CD8-positive, alpha-beta memory T cell (primary cell): ENCODE measurements around the gene CFAP97D1. TPM values are rescaled to one million over a fixed set of nuclear protein-coding genes. Genes with fewer than 3 reads are reported as not detected.
"Not testable (repeated sequence)": the region's sequence is repeated elsewhere in the genome, so short reads cannot be mapped to it uniquely, and the experiment has no call there.

ENCODE experiments used
- CTCF ChIA-PET: fragments of 350-600 bp; sonication (Branson Sonifier 250); formaldehyde crosslinking; loops from one replicate; lab custom pipeline; 2021; ENCODE audit warnings: antibody characterized with exemption; lab: Charles Lee
- POLR2A ChIA-PET: fragments of 350-600 bp; sonication (Branson Sonifier 250); formaldehyde crosslinking; loops from one replicate; lab custom pipeline; 2021; ENCODE audit warnings: antibody characterized with exemption; lab: Charles Lee
- DNase-seq, 5 donors: peaks; one replicate each; pipeline versions ENCODE4 v3.0.0 to v3.0.0-alpha.2; 2020 to 2022; ENCODE audit warnings: mixed read lengths in 1 of 5
- H3K27ac ChIP-seq: one replicate; pipeline ENCODE4 v1.7.0; 2013; ENCODE audit warnings: low read depth, mild to moderate bottlenecking, low read length, moderate library complexity
- H3K27me3 ChIP-seq: 2 replicates; pipeline ENCODE4 v1.7.0; 2013; ENCODE audit warnings: low read length, mild to moderate bottlenecking; ENCODE audit not compliant: insufficient read depth, poor library complexity, severe bottlenecking
- H3K36me3 ChIP-seq: 2 replicates; pipeline ENCODE4 v1.7.0; 2013; ENCODE audit warnings: mild to moderate bottlenecking, low read length, moderate library complexity; ENCODE audit not compliant: insufficient read depth
- H3K4me1 ChIP-seq: 2 replicates; pipeline ENCODE4 v1.7.0; 2013; ENCODE audit warnings: mild to moderate bottlenecking, low read length, moderate library complexity; ENCODE audit not compliant: insufficient read depth
- H3K4me3 ChIP-seq: 2 replicates; pipeline ENCODE4 v1.7.0; 2013; ENCODE audit warnings: mild to moderate bottlenecking, low read length
- H3K9me3 ChIP-seq: 2 replicates; pipeline ENCODE4 v1.7.0; 2013; ENCODE audit warnings: mild to moderate bottlenecking, low read length
- H3K27ac Mint-ChIP-seq, 8 donors: one replicate each; pipeline ENCODE4 v1.8.0; 2020 to 2021; ENCODE audit warnings: mixed read lengths in 8 of 8, mild to moderate bottlenecking in 6 of 8, inconsistent platforms in 3 of 8, moderate library complexity in 3 of 8
- H3K27me3 Mint-ChIP-seq, 2 donors: one replicate each; pipeline ENCODE4 v1.8.0; 2020 to 2021; ENCODE audit warnings: mixed read lengths in 2 of 2, mild to moderate bottlenecking in 1 of 2, moderate library complexity in 1 of 2
- H3K36me3 Mint-ChIP-seq, 3 donors: one replicate each; pipeline ENCODE4 v1.8.0; 2020 to 2021; ENCODE audit warnings: mixed read lengths in 3 of 3, inconsistent platforms in 1 of 3, mild to moderate bottlenecking in 1 of 3
- H3K4me1 Mint-ChIP-seq, 3 donors: one replicate each; pipeline ENCODE4 v1.8.0; 2020 to 2021; ENCODE audit warnings: mixed read lengths in 3 of 3, inconsistent platforms in 1 of 3, mild to moderate bottlenecking in 1 of 3
- H3K4me3 Mint-ChIP-seq, 7 donors: one replicate each; pipeline ENCODE4 v1.8.0; 2020 to 2021; ENCODE audit warnings: mixed read lengths in 7 of 7, mild to moderate bottlenecking in 6 of 7, moderate library complexity in 4 of 7, inconsistent platforms in 2 of 7
- H3K9me3 Mint-ChIP-seq, 5 donors: one replicate each; pipeline ENCODE4 v1.8.0; 2020 to 2022; ENCODE audit warnings: mixed read lengths in 5 of 5, mild to moderate bottlenecking in 3 of 5, moderate library complexity in 2 of 5, inconsistent platforms in 1 of 5
- polyA plus RNA-seq: library from polyadenylated mRNA; unstranded; fragments of 300-500 nt; fragmentation: Illumina TruSeq; gene quantifications from one replicate; pipeline ENCODE4 v1.2.3, GENCODE V29; 2021
- total RNA-seq, 2 experiments: library from RNA; stranded (reverse); gene quantifications; one replicate each; pipeline ENCODE4 v1.2.3, GENCODE V29; 2021

The CFAP97D1 gene
- total and polyA plus RNA-seq, 3 experiments from 2014 or later = not detected

- DNase-seq = no peak
- Mint-ChIP-seq H3K9me3 (no peaks in the 10 kb centered on the region), H3K27me3 (peaks cover 9 to 35% of the 10 kb centered on the region in 2 donors), H3K4me3 (no peak overlapping the region), H3K4me1 (peaks cover 6 to 9% (median 9%) of the 10 kb centered on the region in 3 donors), H3K36me3 (no peaks in the 10 kb centered on the region), H3K27ac (no peak overlapping the region)
- Histone ChIP-seq H3K4me3 (no peak overlapping the region), H3K9me3 (no peaks in the 10 kb centered on the region), H3K27ac (no peak overlapping the region), H3K27me3 (no peaks in the 10 kb centered on the region), H3K36me3 (no peaks in the 10 kb centered on the region), H3K4me1 (no peaks in the 10 kb centered on the region)
- POLR2A ChIA-PET = no interaction called here
- CTCF ChIA-PET = no interaction called here
Observed at GRCh38 chr17:43789482-43789881, 9.2 kb downstream of the CFAP97D1 start.

- CTCF ChIA-PET = no interaction called here
- H3K36me3 ChIP-seq = no peaks in the 10 kb centered on the region
- DNase-seq = no peak
- H3K9me3 Mint-ChIP-seq = no peaks in the 10 kb centered on the region
- peaks cover 16 to 35% of the 10 kb centered on the region in 2 donors for H3K27me3 Mint-ChIP-seq
- peaks cover 6 to 9% (median 9%) of the 10 kb centered on the region in 3 donors for H3K4me1 Mint-ChIP-seq
- POLR2A ChIA-PET = no interaction called here
- H3K9me3 ChIP-seq = no peaks in the 10 kb centered on the region
- no peaks in the 10 kb centered on the region for H3K4me1 ChIP-seq
- no peak overlapping the region for H3K4me3 ChIP-seq
- no peak overlapping the region for H3K4me3 Mint-ChIP-seq
- H3K36me3 Mint-ChIP-seq = no peaks in the 10 kb centered on the region
- no peaks in the 10 kb centered on the region for H3K27me3 ChIP-seq
- H3K27ac ChIP-seq = no peak overlapping the region
- H3K27ac Mint-ChIP-seq = no peak overlapping the region
Observed at GRCh38 chr17:43790311-43790940, 10.2 kb downstream of the CFAP97D1 start.

GRCh38 chr17:43791589-43791988 lies 11.4 kb downstream of the CFAP97D1 start:
- ChIA-PET CTCF (no interaction called here), POLR2A (no interaction called here)
- Mint-ChIP-seq H3K36me3 (no peaks in the 10 kb centered on the region), H3K27ac (no peak overlapping the region), H3K27me3 (peaks cover 16 to 43% of the 10 kb centered on the region in 2 donors), H3K4me3 (no peak overlapping the region), H3K4me1 (peaks cover 6 to 9% (median 9%) of the 10 kb centered on the region in 3 donors), H3K9me3 (no peaks in the 10 kb centered on the region)
- no peaks in the 10 kb centered on the region for H3K4me1 ChIP-seq
- H3K4me3 ChIP-seq = no peak overlapping the region
- H3K27me3 ChIP-seq = no peaks in the 10 kb centered on the region
- H3K9me3 ChIP-seq = no peaks in the 10 kb centered on the region
- no peak overlapping the region for H3K27ac ChIP-seq
- H3K36me3 ChIP-seq = no peaks in the 10 kb centered on the region
- no peak for DNase-seq

- H3K27me3 ChIP-seq, H3K4me1 Mint-ChIP-seq, H3K36me3 ChIP-seq, H3K36me3 Mint-ChIP-seq, H3K4me1 ChIP-seq, H3K27ac ChIP-seq, H3K4me3 ChIP-seq, H3K4me3 Mint-ChIP-seq, POLR2A ChIA-PET, DNase-seq, H3K9me3 ChIP-seq, H3K9me3 Mint-ChIP-seq, H3K27ac Mint-ChIP-seq, CTCF ChIA-PET: not testable (repeated sequence)
- peaks cover 16 to 51% of the 10 kb centered on the region in 2 donors for H3K27me3 Mint-ChIP-seq
Observed at GRCh38 chr17:43792668-43793067, 12.4 kb downstream of the CFAP97D1 start.

GRCh38 chr17:43798024-43798423 lies 17.8 kb downstream of the CFAP97D1 start:
- CTCF ChIA-PET, POLR2A ChIA-PET, H3K27me3 ChIP-seq, H3K36me3 Mint-ChIP-seq, H3K4me1 ChIP-seq, H3K36me3 ChIP-seq, H3K4me3 ChIP-seq, DNase-seq, H3K9me3 Mint-ChIP-seq, H3K4me3 Mint-ChIP-seq, H3K27ac ChIP-seq, H3K27ac Mint-ChIP-seq, H3K9me3 ChIP-seq, H3K4me1 Mint-ChIP-seq: not testable (repeated sequence)
- H3K27me3 Mint-ChIP-seq = peaks cover 13 to 59% of the 10 kb centered on the region in 2 donors

GRCh38 chr17:43799047-43799446 lies 18.8 kb downstream of the CFAP97D1 start:
- Mint-ChIP-seq H3K4me1 (no peaks in the 10 kb centered on the region), H3K27ac (no peak overlapping the region), H3K27me3 (peaks cover 16 to 64% of the 10 kb centered on the region in 2 donors), H3K36me3 (no peaks in the 10 kb centered on the region), H3K9me3 (no peaks in the 10 kb centered on the region), H3K4me3 (no peak overlapping the region)
- H3K27ac ChIP-seq = no peak overlapping the region
- no peaks in the 10 kb centered on the region for H3K4me1 ChIP-seq
- H3K27me3 ChIP-seq = peaks cover 5% of the 10 kb centered on the region
- no peak for DNase-seq
- H3K4me3 ChIP-seq = no peak overlapping the region
- ChIA-PET CTCF (no interaction called here), POLR2A (interaction anchor here (0.6 kb wide), 1 partner anchor 573 kb away, joined by 9 read pairs; no protein-coding TSS in a partner anchor)
- H3K9me3 ChIP-seq = no peaks in the 10 kb centered on the region
- no peaks in the 10 kb centered on the region for H3K36me3 ChIP-seq

GRCh38 chr17:43800736-43801135 lies 20.5 kb downstream of the CFAP97D1 start:
- no peaks in the 10 kb centered on the region for H3K9me3 ChIP-seq
- no peak overlapping the region for H3K27ac ChIP-seq
- H3K27me3 ChIP-seq = peaks cover 5% of the 10 kb centered on the region
- CTCF ChIA-PET = no interaction called here
- H3K4me3 Mint-ChIP-seq = no peak overlapping the region
- no peaks in the 10 kb centered on the region for H3K36me3 ChIP-seq
- no peak overlapping the region for H3K27ac Mint-ChIP-seq
- peaks cover 14 to 67% of the 10 kb centered on the region in 2 donors for H3K27me3 Mint-ChIP-seq
- H3K9me3 Mint-ChIP-seq = peaks cover 0 to 3% (median 0%) of the 10 kb centered on the region in 5 donors
- no peaks in the 10 kb centered on the region for H3K4me1 ChIP-seq
- POLR2A ChIA-PET = no interaction called here
- no peak overlapping the region for H3K4me3 ChIP-seq
- H3K36me3 Mint-ChIP-seq = peaks cover 0 to 4% (median 0%) of the 10 kb centered on the region in 3 donors
- no peaks in the 10 kb centered on the region for H3K4me1 Mint-ChIP-seq
- no peak for DNase-seq

- H3K36me3 ChIP-seq = no peaks in the 10 kb centered on the region
- DNase-seq = no peak
- ChIA-PET CTCF (no interaction called here), POLR2A (no interaction called here)
- no peak overlapping the region for H3K27ac Mint-ChIP-seq
- peaks cover 18 to 66% of the 10 kb centered on the region in 2 donors for H3K27me3 Mint-ChIP-seq
- H3K4me1 Mint-ChIP-seq = no peaks in the 10 kb centered on the region
- peaks cover 0 to 3% (median 0%) of the 10 kb centered on the region in 5 donors for H3K9me3 Mint-ChIP-seq
- H3K4me3 ChIP-seq = no peak overlapping the region
- no peak overlapping the region for H3K4me3 Mint-ChIP-seq
- H3K4me1 ChIP-seq = no peaks in the 10 kb centered on the region
- H3K27me3 ChIP-seq = peaks cover 5% of the 10 kb centered on the region
- H3K36me3 Mint-ChIP-seq = peaks cover 0 to 4% (median 0%) of the 10 kb centered on the region in 3 donors
- H3K9me3 ChIP-seq = no peaks in the 10 kb centered on the region
- no peak overlapping the region for H3K27ac ChIP-seq
Observed at GRCh38 chr17:43801844-43802243, 21.6 kb downstream of the CFAP97D1 start.
